Activated T-cell treated with anti-CD3 and anti-CD28 coated beads for 4 hours (primary cell): Measurements from ENCODE around the gene MTAP.
"Not testable (repeated sequence)": the region's sequence is repeated elsewhere in the genome, so short reads cannot be mapped to it uniquely, and the experiment has no call there.

ENCODE experiments used
- DNase-seq: peaks from one replicate; pipeline ENCODE4 v3.0.0-alpha.2; 2020

The MTAP gene

GRCh38 chr9:21931428-21931827, 129.0 kb downstream of the MTAP start:
- DNase-seq = no peak

GRCh38 chr9:21933281-21933680, 130.8 kb downstream of the MTAP start:
- no peak for DNase-seq

GRCh38 chr9:21933865-21934264, 131.4 kb downstream of the MTAP start:
- no peak for DNase-seq

GRCh38 chr9:21935631-21936030, 133.2 kb downstream of the MTAP start:
- no peak for DNase-seq

- DNase-seq = no peak
Measured at GRCh38 chr9:21936161-21936560, 133.7 kb downstream of the MTAP start.

GRCh38 chr9:21941337-21941995, 139.0 kb downstream of the MTAP start:
- DNase-seq = no peak

- DNase-seq = no peak
Measured at GRCh38 chr9:21943464-21943863, 141.0 kb downstream of the MTAP start.

GRCh38 chr9:21945606-21946005, 143.2 kb downstream of the MTAP start:
- no peak for DNase-seq

DNA sequence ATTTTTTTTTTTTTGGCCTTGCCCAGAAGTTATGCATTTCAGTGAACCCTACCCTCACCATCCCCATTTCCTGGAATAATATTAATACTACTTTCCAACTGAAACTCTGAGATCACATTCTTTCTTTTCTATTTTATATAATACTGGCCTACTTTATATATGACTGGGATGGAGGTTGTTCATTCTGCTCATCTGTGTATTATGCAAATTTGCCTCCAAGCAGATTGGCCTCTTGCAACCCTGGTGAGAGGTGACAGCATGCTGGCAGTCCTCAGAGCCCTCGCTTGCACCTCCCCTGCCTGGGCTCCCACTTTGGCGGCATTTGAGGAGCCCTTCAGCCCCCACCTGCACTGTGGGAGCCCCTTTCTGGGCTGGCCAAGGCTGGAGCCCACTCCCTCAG, 156.4 kb downstream of the MTAP start:
- no peak for DNase-seq

- not testable (repeated sequence) for DNase-seq
Measured at GRCh38 chr9:21959268-21959667, 156.8 kb downstream of the MTAP start.

DNA sequence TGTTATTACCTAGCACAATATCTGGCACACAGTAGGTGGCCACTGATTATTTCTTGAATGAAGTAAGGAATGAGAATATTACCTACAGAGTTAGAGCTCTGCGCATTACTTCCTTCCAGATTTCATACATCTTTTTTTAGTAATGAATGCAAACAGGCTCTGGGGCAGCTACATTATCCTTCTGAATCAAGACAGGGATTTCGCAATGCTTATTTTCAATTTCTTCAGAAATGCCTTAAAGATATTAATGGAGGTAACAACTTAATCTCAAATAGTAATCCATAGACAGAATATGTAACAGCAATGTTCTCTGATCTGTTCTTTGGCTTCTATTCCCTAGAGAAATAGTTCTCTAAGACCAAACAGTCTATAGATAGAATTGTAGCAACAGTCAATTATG, 159.1 kb downstream of the MTAP start:
- no peak for DNase-seq

GRCh38 chr9:21964925-21965385, 162.5 kb downstream of the MTAP start:
- DNase-seq = peak; percentile 43

DNA sequence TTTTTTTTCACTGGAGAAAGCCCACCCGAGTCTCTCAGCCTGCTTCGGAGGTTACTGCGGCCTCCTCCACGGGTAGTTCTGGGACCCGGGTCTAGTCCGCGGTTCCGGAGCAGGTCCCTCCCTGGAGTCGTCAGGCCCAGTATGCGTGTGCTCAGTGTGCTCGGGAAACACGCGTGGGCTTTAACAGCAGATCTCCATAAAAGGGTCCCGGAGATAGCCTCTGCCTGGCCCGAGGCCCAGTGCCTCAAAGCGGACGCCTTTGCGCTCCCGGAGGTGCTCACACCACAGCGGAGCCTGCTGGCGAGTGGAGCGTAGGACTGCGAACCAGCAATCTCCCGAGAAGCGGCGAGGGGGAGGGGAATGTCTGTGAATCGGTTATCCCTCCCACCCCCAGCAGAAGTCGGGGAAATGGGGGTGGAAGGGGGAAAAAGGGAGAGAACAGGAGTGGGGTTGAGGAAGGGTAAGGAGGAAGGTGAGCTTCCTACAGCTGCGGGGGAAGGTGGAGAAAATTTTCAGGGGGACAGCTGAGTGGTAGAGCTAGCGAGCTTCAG, 163.0 kb downstream of the MTAP start:
- no peak for DNase-seq

- no peak for DNase-seq
Measured at GRCh38 chr9:21966140-21966851, 163.9 kb downstream of the MTAP start.

DNA sequence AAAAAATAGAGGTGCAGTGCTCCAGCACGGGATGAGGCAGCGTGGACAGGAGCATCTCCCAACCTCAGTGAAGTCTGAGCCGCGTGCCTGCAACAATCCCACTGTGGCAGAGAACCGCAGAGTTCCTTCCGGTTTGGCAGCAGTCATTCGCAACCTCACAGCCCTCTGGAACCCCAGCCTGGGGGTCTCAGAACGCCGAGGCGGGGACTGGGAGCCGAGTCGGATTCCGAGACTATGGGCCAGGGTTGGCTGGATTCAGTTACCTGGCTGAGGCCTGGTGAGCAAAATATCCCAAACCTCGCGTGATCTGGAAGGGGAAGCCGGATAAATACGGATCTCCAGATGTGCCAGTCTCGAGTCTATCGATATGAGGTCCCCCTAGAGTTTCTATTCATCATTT, 164.7 kb downstream of the MTAP start:
- DNase-seq = no peak

- no peak for DNase-seq
Measured at GRCh38 chr9:21967702-21968101, 165.3 kb downstream of the MTAP start.

DNA sequence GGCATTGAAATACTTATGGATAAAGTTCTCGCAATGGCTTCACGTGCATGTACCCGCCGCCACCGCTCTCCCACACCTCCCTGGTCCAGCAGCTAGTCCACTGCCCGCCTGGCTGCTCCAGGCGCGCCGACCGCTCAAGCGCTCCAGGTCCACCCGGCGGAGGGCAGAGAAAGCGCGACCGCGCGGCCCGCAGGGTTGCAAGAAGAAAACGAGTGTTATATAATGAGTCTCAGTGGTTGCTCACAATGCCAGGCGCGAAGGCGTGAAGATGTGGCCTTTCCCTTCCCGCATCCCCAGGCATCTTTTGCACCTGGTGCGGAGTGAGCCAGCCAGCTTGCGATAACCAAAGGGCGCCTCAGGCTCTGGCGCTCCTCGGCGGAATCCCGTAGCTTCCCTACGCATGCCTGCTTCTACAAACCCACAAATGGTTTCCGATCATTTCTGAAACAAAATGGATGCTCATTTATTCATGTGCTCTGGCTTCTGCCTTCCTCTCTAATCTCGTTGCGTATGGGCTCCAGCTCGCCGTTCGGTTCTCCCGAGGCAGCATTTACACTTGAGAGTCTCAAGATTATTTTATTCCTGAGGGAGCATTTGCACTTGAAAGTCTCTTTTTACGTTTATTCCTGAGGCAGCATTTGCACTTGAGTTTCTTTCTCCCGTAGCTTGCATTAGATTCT, 166.0 kb downstream of the MTAP start:
- DNase-seq = no peak

DNA sequence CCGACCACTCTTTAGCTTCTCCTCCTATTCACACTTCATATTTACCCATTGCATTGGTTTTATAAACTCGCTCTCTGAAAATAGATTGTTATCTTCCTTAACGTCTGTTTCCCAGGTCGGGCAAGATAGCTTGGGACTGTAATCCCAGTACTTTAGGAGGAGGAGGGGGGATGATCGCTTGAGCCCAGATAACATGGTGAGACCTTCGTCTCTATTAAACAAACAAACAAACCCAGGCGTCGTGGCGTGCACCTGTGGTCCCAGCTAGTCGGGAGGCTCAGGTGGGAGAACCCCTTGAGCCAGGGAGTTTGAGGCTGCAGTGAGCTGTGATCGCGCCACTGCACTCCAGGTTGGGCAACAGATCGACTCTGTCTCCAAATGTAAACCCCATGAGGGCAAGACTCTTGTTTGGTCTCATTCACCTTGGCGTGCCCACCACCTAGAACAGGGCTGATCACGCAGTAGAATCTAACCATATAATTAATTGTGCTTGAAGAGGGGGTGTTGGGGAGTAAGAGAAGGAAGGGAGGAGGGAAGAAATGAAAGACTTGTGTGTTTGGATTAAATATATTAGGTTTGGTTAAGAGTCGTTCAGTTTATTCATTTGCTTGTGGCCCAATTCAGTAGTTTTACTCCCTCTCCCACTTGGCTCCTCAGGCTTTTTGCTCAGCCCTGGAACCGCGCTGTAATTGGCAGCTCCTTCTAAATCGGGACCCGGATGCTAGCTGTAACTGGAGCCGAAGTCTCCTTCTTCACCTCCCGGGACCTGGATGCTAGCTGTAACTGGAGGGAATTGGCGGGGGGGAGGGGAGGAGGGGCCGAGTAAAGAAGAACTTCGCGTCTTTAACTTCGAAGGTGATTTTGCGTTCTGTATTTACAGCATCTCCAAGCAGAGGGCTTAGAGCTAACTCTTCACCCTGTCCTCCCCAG, 166.8 kb downstream of the MTAP start:
- no peak for DNase-seq

DNA sequence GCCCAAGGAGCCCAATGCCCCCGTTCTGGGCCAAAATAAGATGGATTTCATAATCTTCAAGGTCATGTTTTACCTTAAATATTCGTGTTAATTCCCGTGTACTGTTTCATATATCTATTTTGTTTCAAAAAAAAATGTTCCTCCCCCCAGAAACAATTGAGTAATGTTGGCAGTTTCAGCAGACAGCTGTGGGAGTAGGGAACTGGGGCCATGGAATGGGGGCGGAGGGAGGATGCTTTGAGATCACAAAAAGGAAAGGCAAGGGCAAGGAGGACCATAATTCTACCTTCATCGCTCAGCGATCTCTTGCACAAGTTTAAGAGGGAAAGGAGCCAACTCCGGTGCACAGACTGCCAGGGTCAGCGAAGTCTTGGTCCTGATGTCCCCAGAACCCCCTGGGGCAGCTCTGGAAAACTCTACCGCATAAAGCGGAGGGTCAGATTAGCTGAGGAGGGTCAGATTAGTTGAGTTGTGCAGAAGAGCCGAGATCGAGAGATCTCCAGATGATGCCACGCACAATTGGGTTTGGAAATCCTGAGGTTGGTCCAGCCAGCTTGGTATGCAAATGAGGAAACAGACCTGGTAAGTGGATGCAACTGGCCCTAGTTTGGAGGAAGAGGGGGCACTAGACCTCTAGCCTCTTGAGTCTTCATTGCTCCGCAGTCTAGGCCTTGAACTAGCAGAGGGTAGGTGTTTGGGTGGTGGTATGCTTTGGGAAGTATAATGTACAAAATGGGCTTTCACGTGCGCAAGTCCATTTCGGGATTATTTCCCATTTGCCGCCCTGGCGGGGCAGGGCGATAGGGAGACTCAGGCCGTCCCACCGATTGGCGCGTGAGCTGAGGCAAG, 167.7 kb downstream of the MTAP start:
- no peak for DNase-seq

DNA sequence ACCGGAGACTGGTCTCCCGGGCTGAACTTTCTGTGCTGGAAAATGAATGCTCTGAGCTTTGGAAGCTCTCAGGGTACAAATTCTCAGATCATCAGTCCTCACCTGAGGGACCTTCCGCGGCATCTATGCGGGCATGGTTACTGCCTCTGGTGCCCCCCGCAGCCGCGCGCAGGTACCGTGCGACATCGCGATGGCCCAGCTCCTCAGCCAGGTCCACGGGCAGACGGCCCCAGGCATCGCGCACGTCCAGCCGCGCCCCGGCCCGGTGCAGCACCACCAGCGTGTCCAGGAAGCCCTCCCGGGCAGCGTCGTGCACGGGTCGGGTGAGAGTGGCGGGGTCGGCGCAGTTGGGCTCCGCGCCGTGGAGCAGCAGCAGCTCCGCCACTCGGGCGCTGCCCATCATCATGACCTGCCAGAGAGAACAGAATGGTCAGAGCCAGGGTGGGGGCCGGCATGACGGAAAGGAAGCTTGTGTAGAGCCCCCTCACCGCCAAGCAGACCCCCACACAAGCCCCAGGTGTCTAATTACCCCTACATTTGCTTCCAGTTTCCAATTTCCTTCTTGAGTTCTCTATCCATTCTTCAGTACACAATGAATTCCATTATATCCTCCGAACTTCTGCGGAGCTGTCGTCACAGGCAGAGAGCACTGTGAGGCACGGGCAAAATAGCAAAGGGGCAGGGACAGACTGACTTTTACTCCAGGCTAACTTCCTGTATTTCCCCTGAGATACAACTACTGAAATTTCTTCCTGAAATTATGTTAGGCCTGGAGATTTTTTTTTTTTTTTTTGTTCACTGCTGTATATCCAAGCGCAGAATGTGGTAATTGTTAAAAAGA, 168.6 kb downstream of the MTAP start:
- no peak for DNase-seq

DNA sequence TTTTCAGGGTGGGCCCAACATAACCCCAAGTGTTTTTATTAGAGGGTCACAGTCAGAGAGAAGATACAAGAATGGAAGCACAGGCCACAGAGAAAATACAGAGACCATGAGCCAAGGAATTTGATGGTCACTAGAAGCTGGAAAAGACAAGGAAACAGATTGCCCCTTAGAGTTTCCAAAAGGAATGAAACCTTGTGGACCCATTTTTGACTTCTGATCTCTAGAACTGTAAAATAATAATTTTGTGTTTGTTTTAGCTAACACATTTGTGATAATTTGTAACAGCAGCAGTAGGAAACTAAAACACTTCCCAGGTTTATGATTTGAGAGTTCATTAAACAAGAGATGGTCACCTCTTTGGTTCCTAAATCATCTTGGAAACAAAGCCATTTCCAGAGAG, 169.9 kb downstream of the MTAP start:
- no peak for DNase-seq
